Measurements from ENCODE around the gene NUDT4.

DNA sequence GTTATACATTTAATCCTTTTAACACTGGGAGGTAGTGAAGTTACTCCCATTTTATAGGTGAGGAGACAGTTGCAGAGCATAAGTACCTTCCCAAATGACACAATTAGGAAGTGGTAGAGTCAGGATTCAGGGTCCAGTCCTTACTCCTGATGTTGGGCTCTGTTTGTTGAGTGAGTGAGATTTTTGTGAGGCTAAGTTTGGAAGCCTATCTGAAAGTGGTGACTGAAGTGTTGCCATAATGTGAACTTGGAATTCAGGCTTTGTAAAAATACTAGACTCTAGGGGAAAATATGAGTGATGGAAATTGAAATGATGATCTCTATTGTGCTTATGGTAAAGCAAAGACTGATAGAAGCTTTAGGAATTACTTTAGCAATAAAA lies 2.2 kb downstream of the NUDT4 start:
- TF ChIP-seq, protein P1, sequence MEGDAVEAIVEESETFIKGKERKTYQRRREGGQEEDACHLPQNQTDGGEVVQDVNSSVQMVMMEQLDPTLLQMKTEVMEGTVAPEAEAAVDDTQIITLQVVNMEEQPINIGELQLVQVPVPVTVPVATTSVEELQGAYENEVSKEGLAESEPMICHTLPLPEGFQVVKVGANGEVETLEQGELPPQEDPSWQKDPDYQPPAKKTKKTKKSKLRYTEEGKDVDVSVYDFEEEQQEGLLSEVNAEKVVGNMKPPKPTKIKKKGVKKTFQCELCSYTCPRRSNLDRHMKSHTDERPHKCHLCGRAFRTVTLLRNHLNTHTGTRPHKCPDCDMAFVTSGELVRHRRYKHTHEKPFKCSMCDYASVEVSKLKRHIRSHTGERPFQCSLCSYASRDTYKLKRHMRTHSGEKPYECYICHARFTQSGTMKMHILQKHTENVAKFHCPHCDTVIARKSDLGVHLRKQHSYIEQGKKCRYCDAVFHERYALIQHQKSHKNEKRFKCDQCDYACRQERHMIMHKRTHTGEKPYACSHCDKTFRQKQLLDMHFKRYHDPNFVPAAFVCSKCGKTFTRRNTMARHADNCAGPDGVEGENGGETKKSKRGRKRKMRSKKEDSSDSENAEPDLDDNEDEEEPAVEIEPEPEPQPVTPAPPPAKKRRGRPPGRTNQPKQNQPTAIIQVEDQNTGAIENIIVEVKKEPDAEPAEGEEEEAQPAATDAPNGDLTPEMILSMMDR (IDR thresholded peaks at IDR 0.05), result no peak
- TF ChIP-seq NR3C1 (IDR thresholded peaks at IDR 0.05) (no peak), BHLHE40 (IDR thresholded peaks at IDR 0.05; ENCODE audit: low read depth, low read length) (no peak), FOSL2 (IDR thresholded peaks at IDR 0.05) (no peak), FOSL2 (CRISPR knock-in tag; IDR thresholded peaks at IDR 0.05) (no peak), EP300 (IDR thresholded peaks at IDR 0.05) (no peak), MAZ (IDR thresholded peaks at IDR 0.05; ENCODE audit: borderline replicate concordance, low read depth, low read length) (no peak), POLR2A (IDR thresholded peaks at IDR 0.05; ENCODE audit: low read length) (no peak)
- TF ChIP-seq, protein P2, sequence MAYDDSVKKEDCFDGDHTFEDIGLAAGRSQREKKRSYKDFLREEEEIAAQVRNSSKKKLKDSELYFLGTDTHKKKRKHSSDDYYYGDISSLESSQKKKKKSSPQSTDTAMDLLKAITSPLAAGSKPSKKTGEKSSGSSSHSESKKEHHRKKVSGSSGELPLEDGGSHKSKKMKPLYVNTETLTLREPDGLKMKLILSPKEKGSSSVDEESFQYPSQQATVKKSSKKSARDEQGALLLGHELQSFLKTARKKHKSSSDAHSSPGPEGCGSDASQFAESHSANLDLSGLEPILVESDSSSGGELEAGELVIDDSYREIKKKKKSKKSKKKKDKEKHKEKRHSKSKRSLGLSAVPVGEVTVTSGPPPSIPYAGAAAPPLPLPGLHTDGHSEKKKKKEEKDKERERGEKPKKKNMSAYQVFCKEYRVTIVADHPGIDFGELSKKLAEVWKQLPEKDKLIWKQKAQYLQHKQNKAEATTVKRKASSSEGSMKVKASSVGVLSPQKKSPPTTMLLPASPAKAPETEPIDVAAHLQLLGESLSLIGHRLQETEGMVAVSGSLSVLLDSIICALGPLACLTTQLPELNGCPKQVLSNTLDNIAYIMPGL (CRISPR knock-in tag; IDR thresholded peaks at IDR 0.05; ENCODE audit: borderline replicate concordance), result no peak
